HG02973 (cell line): ENCODE measurements around the gene C9orf153.
"Not testable (repeated sequence)": the region's sequence is repeated elsewhere in the genome, so short reads cannot be mapped to it uniquely, and the experiment has no call there.

Source experiments
- ATAC-seq: cut with Tn5 transposase; IDR thresholded peaks from one replicate; pipeline ENCODE4 v1.9.1; 2021; ENCODE audit warnings: moderate library complexity; ENCODE audit not compliant: unreplicated experiment

Gene C9orf153

GRCh38 chr9:86193088-86193487, 66.4 kb downstream of the C9orf153 start:
- no peak for ATAC-seq

- not testable (repeated sequence) for ATAC-seq
These were observed 68.8 kb downstream of the C9orf153 start for GRCh38 chr9:86190700-86191099.

GRCh38 chr9:86187121-86187520, 72.3 kb downstream of the C9orf153 start:
- no peak for ATAC-seq

GRCh38 chr9:86186696-86187095, 72.8 kb downstream of the C9orf153 start:
- ATAC-seq = no peak

- no peak for ATAC-seq
These were observed 73.6 kb downstream of the C9orf153 start for GRCh38 chr9:86185872-86186271.

- ATAC-seq = no peak
These were observed 75.3 kb downstream of the C9orf153 start for GRCh38 chr9:86184138-86184524.

GRCh38 chr9:86183229-86184137, 76.0 kb downstream of the C9orf153 start:
- no peak for ATAC-seq

GRCh38 chr9:86181379-86182315, 77.8 kb downstream of the C9orf153 start:
- ATAC-seq = no peak

- no peak for ATAC-seq
These were observed 81.0 kb downstream of the C9orf153 start for GRCh38 chr9:86178503-86178902.

- ATAC-seq = no peak
These were observed 81.5 kb downstream of the C9orf153 start for GRCh38 chr9:86177995-86178394.

- no peak for ATAC-seq
These were observed 83.0 kb downstream of the C9orf153 start for GRCh38 chr9:86176468-86176867.

- no peak for ATAC-seq
These were observed 83.6 kb downstream of the C9orf153 start for GRCh38 chr9:86175743-86176456.

- no peak for ATAC-seq
These were observed 84.2 kb downstream of the C9orf153 start for GRCh38 chr9:86175223-86175622.
